GM12878 (cell line): Measurements from ENCODE around the gene TCIRG1. TPM values are rescaled to one million over a fixed set of nuclear protein-coding genes. Genes with fewer than 3 reads are reported as not detected.

Source experiments
- BHLHE40 ChIP-seq, 2 experiments: fragments of 450-650 bp in 1 of 2; IDR thresholded peaks; 2 replicates each; pipeline ENCODE4 v1.6.1; 2011 to 2017; ENCODE audit warnings: low read depth in 2 of 2, borderline replicate concordance in 1 of 2, improper control_type of control experiment in 1 of 2, low read length in 1 of 2, mild to moderate bottlenecking in 1 of 2
- ELK1 ChIP-seq: IDR thresholded peaks from 2 replicates; pipeline ENCODE4 v1.6.1; 2012; ENCODE audit warnings: low read depth, low read length, improper control_type of control experiment
- ETV6 ChIP-seq, 2 experiments: fragments of 450-650 bp in 1 of 2; IDR thresholded peaks in 1 of 2; conservative IDR thresholded peaks in 1 of 2; 2 replicates each; pipeline ENCODE4 v1.6.1; 2014; ENCODE audit warnings: antibody characterized with exemption in 1 of 2, borderline replicate concordance in 1 of 2, low read depth in 1 of 2, mild to moderate bottlenecking in 1 of 2, moderate library complexity in 1 of 2
- JUND ChIP-seq: IDR thresholded peaks from 2 replicates; pipeline ENCODE4 v1.6.1; 2012; ENCODE audit warnings: low read depth, mild to moderate bottlenecking, low read length, improper control_type of control experiment, moderate library complexity
- MYC ChIP-seq: IDR thresholded peaks from 2 replicates; pipeline ENCODE4 v1.6.1; 2011; ENCODE audit warnings: mild to moderate bottlenecking, low read length, moderate library complexity, inconsistent platforms; ENCODE audit not compliant: insufficient read depth, insufficient replicate concordance, insufficient read length, severe bottlenecking
- NKRF ChIP-seq: fragments of 450-650 bp; conservative IDR thresholded peaks from 2 replicates; pipeline ENCODE4 v1.6.1; 2017; ENCODE audit warnings: mild to moderate bottlenecking, moderate library complexity
- NR2F1 ChIP-seq: fragments of 450-650 bp; conservative IDR thresholded peaks from 2 replicates; pipeline ENCODE4 v1.6.1; 2017; ENCODE audit warnings: mild to moderate bottlenecking
- RUNX3 ChIP-seq: IDR thresholded peaks from 2 replicates; pipeline ENCODE4 v1.6.1; 2012; ENCODE audit warnings: low read length, inconsistent platforms
- SIN3A ChIP-seq: IDR thresholded peaks from 2 replicates; pipeline ENCODE4 v1.6.1; 2012; ENCODE audit warnings: low read depth, low read length, improper control_type of control experiment
- SRF ChIP-seq, 2 experiments: IDR thresholded peaks; 2 replicates each; pipeline ENCODE4 v1.6.1; 2011; ENCODE audit warnings: low read depth in 2 of 2, low read length in 2 of 2, mild to moderate bottlenecking in 1 of 2, moderate library complexity in 1 of 2
- SUPT20H ChIP-seq: IDR thresholded peaks from 2 replicates; pipeline ENCODE4 v1.6.1; 2011; ENCODE audit warnings: low read depth, mild to moderate bottlenecking, low read length, moderate library complexity, borderline replicate concordance; ENCODE audit not compliant: control insufficient read depth
- YY1 ChIP-seq: IDR thresholded peaks from 2 replicates; pipeline ENCODE4 v1.6.1; 2011; ENCODE audit warnings: low read depth, mild to moderate bottlenecking, low read length
- polyA plus RNA-seq, 11 experiments: library from polyadenylated mRNA; depleted of rRNA in 4 of 11; unstranded in 6 of 11; stranded (reverse) in 5 of 11; fragments of >200 nt; fragmentation: Nextera tagmentation in 4 of 11; fragmentation: Illumina TruSeq in 1 of 11; extraction: Ambion mirVana in 4 of 11; extraction: Trizol in 1 of 11; gene quantifications; 1 replicate in 1 of 11; 2 replicates in 10 of 11; pipeline versions ENCODE4 v1.2.1 to v1.2.3, GENCODE V29; 2011 to 2016; ENCODE audit warnings: inconsistent platforms in 2 of 11, missing spikeins in 2 of 11, low read depth in 1 of 11
- total RNA-seq, 4 experiments: library from RNA; depleted of rRNA in 3 of 4; stranded (reverse); fragments of >200 nt in 3 of 4; fragmentation: Illumina TruSeq in 1 of 4; extraction: Trizol in 1 of 4; gene quantifications; 2 replicates each; pipeline versions ENCODE4 v1.2.1 to v1.2.3, GENCODE V29; 2013 to 2021

The TCIRG1 gene
- total and polyA plus RNA-seq, 10 of the 15 experiments (the other 5 are each of a cell fraction or from before 2014, with no cell fraction given), result 0.76 to 218 (median 87.4) TPM

GRCh38 chr11:68040101-68040956, 1.5 kb downstream of the TCIRG1 start (continued):
- 0 out of 2 replicates have a peak, but pooled peaks have one; percentile 44 for TF ChIP-seq NKRF
- TF ChIP-seq YY1, result peak; percentile 74
- 0 out of 2 replicates have a peak, but pooled peaks have one; percentile 14 for TF ChIP-seq ELK1
- TF ChIP-seq SIN3A, result no peak; the same call in 1 of the 2 replicates
- TF ChIP-seq SRF (IDR thresholded peaks at IDR 0.05; ENCODE audit: low read depth in 2 of 2, low read length in 2 of 2), result no peak; a peak in 1 of 4 replicates
- TF ChIP-seq SUPT20H, result no peak
- TF ChIP-seq ETV6 (conservative IDR thresholded peaks at IDR 0.05 in 1 of 2, IDR thresholded peaks at IDR 0.05 in 1 of 2; ENCODE audit: borderline replicate concordance in 1 of 2, low read depth in 1 of 2), result peak in 1 of 2 experiments; percentile 31; a peak in 1 of 4 replicates
- TF ChIP-seq BHLHE40 (IDR thresholded peaks at IDR 0.05; ENCODE audit: borderline replicate concordance in 1 of 2, low read depth in 2 of 2, low read length in 1 of 2), result peak in 1 of 2 experiments; percentile 68; a peak in 1 of 4 replicates
- TF ChIP-seq NR2F1, result peak; percentile 44; the same call in 1 of the 2 replicates
- no peak for TF ChIP-seq JUND
- peak; percentile 72 for TF ChIP-seq RUNX3
- no peak for TF ChIP-seq MYC
